Cardiac fibroblast (primary cell): ENCODE measurements around the gene NUDT4.

Experiments
- DNase-seq, 2 donors: peaks; one replicate each; pipeline versions ENCODE4 v3.0.0 to v3.0.0-alpha.2; 2010; ENCODE audit warnings: low read depth in 2 of 2
- H3K4me3 ChIP-seq, 2 donors: replicated peaks in 1 of 2; 1 replicate in 1 of 2; 2 replicates in 1 of 2; pipeline ENCODE4 v1.5.1; 2011; ENCODE audit warnings: low read depth in 2 of 2, low read length in 2 of 2, mild to moderate bottlenecking in 2 of 2, moderate library complexity in 1 of 2
- TF ChIP-seq, protein P1 (sequence below): IDR thresholded peaks from one replicate; pipeline ENCODE4 v1.5.1; 2011; ENCODE audit warnings: low read depth, mild to moderate bottlenecking, low read length, inconsistent platforms

The NUDT4 gene

DNA sequence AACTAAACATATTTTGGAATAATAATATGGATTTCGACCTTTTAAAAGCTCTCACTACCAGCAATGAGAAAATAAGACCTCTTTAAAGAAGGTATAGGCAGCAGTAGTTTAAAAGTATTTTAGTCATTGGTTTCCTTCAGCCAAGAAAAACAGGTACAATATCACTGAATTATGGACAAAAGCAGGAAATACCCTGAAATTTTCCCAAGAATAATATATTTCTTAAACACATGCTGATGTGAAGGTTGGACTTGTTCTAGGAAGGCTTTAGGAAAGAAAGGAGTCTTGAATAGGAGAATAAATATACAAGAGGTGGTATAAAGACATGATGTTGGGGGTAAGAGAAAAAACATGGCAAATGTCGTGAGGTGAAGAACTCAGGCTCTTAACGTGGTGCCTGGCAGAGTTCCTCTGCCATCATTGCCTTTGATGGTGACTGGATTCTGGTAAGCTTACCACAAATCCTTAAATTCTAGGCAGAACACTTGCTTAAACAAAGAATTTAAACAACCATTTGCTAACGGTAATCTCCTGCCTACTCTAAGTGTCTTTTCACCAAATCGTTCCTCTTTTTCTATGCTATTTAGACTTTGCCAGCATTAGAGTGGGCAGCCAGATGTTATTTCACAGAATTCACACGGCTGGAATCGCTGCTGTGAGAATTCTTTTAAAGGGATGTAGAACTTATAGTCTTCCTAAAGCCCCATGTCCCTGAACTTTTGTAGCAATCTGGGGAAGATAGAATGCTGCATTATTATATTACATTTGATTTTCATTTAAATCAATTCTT lies 11.9 kb upstream of the NUDT4 start:
- no peak overlapping the region for H3K4me3 ChIP-seq
- TF ChIP-seq, protein P1, sequence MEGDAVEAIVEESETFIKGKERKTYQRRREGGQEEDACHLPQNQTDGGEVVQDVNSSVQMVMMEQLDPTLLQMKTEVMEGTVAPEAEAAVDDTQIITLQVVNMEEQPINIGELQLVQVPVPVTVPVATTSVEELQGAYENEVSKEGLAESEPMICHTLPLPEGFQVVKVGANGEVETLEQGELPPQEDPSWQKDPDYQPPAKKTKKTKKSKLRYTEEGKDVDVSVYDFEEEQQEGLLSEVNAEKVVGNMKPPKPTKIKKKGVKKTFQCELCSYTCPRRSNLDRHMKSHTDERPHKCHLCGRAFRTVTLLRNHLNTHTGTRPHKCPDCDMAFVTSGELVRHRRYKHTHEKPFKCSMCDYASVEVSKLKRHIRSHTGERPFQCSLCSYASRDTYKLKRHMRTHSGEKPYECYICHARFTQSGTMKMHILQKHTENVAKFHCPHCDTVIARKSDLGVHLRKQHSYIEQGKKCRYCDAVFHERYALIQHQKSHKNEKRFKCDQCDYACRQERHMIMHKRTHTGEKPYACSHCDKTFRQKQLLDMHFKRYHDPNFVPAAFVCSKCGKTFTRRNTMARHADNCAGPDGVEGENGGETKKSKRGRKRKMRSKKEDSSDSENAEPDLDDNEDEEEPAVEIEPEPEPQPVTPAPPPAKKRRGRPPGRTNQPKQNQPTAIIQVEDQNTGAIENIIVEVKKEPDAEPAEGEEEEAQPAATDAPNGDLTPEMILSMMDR, result no peak
- no peak for DNase-seq

GRCh38 chr12:93366422-93366821 lies 11.3 kb upstream of the NUDT4 start:
- TF ChIP-seq, protein P1, result no peak
- no peak for DNase-seq
- H3K4me3 ChIP-seq, result no peak overlapping the region

DNA sequence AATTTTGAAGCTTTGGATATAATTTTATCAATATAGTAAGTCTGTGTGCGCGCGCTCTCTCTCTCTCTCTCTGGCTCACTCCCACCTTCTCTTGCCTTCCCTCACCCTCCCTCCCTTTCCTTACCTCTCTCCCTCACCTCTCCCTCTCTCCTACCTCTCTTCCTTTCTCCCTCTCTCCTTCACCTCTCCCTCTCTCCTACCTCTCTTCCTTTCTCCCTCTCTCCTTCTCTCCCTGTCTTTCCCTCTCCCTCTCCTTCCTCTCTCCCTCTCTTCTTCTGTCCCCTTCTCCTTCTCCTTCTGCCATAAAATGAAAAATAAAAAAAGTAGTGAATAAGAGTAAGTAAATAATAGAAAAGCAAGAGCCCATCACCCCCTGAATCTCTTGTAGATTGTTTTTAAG lies 9.0 kb upstream of the NUDT4 start:
- TF ChIP-seq, protein P1, result no peak
- no peak overlapping the region for H3K4me3 ChIP-seq
- DNase-seq, result no peak

- no peak for DNase-seq
- TF ChIP-seq, protein P1, result no peak
These were observed 8.2 kb upstream of the NUDT4 start for GRCh38 chr12:93369505-93369904.

GRCh38 chr12:93370947-93371346 lies 6.8 kb upstream of the NUDT4 start:
- TF ChIP-seq, protein P1, result no peak
- H3K4me3 ChIP-seq, result no peak overlapping the region
- no peak for DNase-seq

More at GRCh38 chr12:93369505-93369904, 8.2 kb upstream of the NUDT4 start:
- H3K4me3 ChIP-seq, result no peak overlapping the region

GRCh38 chr12:93373961-93374656 lies 3.6 kb upstream of the NUDT4 start:
- DNase-seq, result no peak
- TF ChIP-seq, protein P1, result no peak
- no peak overlapping the region for H3K4me3 ChIP-seq
